Subcutaneous adipose tissue (tissue), 4 donors: ENCODE measurements around the gene CENPU. TPM values are rescaled to one million over a fixed set of nuclear protein-coding genes. Genes with fewer than 3 reads are reported as not detected.

ENCODE experiments used
- total RNA-seq, 4 donors: library from RNA; depleted of rRNA; stranded (reverse); fragments of >200 nt; gene quantifications; one replicate each; pipeline ENCODE4 v1.1.0, GENCODE V29; 2016
- TF ChIP-seq, protein P1 (sequence below): fragments of 450-650 bp; IDR thresholded peaks from one replicate; pipeline ENCODE4 v1.5.1; 2016; ENCODE audit warnings: low read depth, mild to moderate bottlenecking, control low read depth, antibody characterized with exemption, moderate library complexity

The CENPU gene
- total RNA-seq, 4 donors from 2014 or later: 1.8 to 9.2 (median 3.3) TPM

DNA sequence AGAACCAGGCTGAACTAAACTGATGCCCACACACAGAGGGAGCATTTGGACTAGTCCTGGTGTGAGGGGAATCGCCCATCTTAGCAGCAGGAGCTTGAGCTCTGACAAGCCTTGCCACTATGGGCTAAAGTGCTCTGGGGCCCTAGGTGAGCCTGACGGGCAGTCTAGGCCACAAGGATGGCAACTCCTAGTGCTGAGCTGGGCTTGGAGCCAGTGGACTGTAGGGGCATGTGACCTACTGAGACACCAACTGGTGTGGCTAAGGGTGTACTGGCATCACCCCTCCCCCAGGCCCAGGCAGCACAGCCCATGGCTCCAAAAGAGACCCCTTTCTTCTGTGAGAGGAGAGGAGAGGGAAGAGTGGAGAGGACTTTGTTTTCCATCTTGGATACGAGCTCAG lies 14.5 kb downstream of the CENPU start:
- TF ChIP-seq, protein P1, sequence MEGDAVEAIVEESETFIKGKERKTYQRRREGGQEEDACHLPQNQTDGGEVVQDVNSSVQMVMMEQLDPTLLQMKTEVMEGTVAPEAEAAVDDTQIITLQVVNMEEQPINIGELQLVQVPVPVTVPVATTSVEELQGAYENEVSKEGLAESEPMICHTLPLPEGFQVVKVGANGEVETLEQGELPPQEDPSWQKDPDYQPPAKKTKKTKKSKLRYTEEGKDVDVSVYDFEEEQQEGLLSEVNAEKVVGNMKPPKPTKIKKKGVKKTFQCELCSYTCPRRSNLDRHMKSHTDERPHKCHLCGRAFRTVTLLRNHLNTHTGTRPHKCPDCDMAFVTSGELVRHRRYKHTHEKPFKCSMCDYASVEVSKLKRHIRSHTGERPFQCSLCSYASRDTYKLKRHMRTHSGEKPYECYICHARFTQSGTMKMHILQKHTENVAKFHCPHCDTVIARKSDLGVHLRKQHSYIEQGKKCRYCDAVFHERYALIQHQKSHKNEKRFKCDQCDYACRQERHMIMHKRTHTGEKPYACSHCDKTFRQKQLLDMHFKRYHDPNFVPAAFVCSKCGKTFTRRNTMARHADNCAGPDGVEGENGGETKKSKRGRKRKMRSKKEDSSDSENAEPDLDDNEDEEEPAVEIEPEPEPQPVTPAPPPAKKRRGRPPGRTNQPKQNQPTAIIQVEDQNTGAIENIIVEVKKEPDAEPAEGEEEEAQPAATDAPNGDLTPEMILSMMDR: no peak

DNA sequence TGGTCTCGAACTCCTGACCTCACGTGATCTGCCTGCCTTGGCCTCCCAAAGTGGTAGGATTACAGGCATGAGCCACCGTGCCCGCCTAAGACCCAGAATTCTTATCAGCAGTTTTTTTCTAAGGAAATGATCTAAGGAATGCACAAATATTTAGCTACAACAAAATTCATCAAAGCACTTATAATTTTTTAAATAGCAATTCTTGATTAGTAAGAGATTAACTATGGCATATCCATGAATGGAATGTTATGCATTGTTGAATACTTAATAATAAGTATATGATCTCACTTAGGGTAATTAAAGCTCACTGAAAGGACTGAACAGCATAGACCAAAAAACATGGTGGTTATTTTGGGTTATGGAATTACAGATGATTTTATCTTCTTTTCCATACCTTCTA lies 18.4 kb downstream of the CENPU start:
- TF ChIP-seq, protein P1: no peak

DNA sequence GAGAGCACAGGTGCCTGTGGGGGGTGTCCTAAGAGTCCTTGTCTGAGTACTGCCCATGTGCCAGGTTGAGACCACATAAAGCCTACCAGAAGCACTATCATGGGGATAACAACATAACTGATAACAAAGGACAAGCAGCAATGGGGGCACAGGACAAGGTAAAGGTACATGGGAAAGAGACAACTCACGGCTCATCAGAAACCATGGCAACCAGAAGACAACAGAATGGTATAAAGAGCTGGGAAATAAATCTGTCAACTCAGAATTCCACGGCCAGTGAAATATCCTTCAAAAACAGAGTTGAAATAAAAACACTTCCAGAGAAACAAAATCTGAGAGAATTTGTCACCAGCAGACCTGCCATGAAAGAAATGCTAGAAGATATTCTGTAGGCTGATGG lies 20.0 kb downstream of the CENPU start:
- TF ChIP-seq, protein P1: no peak

DNA sequence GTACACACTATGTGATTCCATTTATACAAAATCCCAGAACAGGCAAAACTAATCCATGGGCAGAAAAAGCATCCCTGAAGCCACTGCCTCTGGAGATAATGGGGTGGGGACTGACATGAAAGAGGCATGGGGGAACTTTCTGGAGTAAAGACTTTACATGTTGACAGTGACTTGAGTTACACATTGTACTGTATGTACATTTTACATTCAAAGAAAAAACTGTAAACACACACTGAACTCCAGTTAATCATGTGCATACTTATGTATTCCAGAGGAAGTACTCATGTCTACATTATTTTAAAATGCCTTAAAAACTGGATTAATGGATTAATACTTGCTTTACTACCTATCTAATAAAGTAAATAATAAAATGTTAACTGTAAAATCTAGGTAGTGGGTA lies 21.6 kb downstream of the CENPU start:
- TF ChIP-seq, protein P1: no peak

GRCh38 chr4:184706453-184706852 lies 27.4 kb downstream of the CENPU start:
- TF ChIP-seq, protein P1: no peak

DNA sequence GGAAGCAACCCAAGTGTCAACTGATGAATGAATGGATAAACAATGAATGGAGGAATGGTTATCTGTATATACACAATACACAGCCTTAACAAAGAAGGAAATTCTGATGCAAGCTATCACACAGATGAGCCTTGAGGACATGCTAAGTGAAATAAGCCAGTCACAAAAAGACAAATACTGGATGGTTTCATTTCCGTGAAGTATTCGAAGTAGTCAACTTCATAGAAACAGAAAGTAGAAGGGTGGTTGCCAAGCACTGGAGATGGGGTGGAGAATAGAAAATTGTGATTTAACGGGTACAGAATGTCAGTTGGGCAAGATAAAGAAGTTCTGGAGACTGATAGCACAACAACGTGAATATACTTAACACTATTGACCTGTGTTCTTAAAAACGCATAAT lies 28.2 kb downstream of the CENPU start:
- TF ChIP-seq, protein P1: no peak

GRCh38 chr4:184702114-184702513 lies 31.8 kb downstream of the CENPU start:
- TF ChIP-seq, protein P1: no peak
